ENCODE measurements around the gene FAM169A. TPM values are rescaled to one million over a fixed set of nuclear protein-coding genes. Genes with fewer than 3 reads are reported as not detected.

Gene FAM169A, protein sequence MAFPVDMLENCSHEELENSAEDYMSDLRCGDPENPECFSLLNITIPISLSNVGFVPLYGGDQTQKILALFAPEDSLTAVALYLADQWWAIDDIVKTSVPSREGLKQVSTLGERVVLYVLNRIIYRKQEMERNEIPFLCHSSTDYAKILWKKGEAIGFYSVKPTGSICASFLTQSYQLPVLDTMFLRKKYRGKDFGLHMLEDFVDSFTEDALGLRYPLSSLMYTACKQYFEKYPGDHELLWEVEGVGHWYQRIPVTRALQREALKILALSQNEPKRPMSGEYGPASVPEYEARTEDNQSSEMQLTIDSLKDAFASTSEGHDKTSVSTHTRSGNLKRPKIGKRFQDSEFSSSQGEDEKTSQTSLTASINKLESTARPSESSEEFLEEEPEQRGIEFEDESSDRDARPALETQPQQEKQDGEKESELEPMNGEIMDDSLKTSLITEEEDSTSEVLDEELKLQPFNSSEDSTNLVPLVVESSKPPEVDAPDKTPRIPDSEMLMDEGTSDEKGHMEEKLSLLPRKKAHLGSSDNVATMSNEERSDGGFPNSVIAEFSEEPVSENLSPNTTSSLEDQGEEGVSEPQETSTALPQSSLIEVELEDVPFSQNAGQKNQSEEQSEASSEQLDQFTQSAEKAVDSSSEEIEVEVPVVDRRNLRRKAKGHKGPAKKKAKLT
- total RNA-seq: 0.27 and 2.7 TPM in 2 replicates

GRCh38 chr5:74865804-74866595, at the start of gene FAM169A:
FAM169A (minus strand) TSS chr5:74866387; CDS start chr5:74841676, 24,711 bp downstream.

GRCh38 chr5:74766849-74767578, 99.2 kb downstream of the FAM169A start, which contains the start of the genes GFM2 and NSA2:
GFM2 (minus strand) TSS chr5:74767117; CDS start chr5:74763742, 3,375 bp downstream.
NSA2 (plus strand) TSS chr5:74767249; CDS start chr5:74767361, 112 bp downstream.

Small RNAs within 50 kb of the gene (small RNA-seq; reads per million reads assigned to genes)
- not detected for gene RF00561

Other genes with a start within 250 kb of the FAM169A start
- 64.3 and 128 TPM in 2 replicates for gene ENC1, start 225.7 kb downstream of the FAM169A start, total RNA-seq
- 139 and 155 TPM in 2 replicates for gene HEXB, start 181.2 kb downstream of the FAM169A start, total RNA-seq
- 55.7 and 59.4 TPM in 2 replicates for gene GFM2, start 99.3 kb downstream of the FAM169A start, total RNA-seq
- 105 and 203 TPM in 2 replicates for gene NSA2, start 99.1 kb downstream of the FAM169A start, total RNA-seq
- gene GCNT4, start 186.2 kb upstream of the FAM169A start, total RNA-seq: 0.07 and 0.13 TPM in 2 replicates